ENCODE measurements around the gene PTCH1.

The PTCH1 gene

DNA sequence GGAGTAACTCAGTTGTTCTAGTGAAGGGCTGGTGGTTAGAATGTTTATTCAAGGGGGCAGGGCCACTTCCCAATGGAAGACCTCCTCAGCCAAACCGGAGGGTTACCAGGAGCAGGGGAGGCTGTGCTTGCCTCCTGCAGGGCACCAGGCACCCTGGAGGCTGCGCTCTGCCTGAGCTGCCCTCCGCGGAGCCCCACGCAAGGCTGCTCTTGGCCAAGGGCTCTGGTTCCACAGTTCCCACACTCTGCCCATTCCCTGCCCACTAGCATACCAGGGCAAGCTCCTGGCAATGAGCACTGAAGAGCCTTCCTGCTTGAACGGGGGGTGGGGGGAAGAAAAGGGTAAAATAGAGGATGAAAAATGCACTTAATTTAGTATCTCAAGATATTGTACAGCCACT is 35.5 kb upstream of the PTCH1 start:
- no peak overlapping the region for H3K9ac ChIP-seq (ENCODE audit: low read depth, low read length)
- no peak overlapping the region for H3K27ac ChIP-seq (ENCODE audit: low read length)
- no peak overlapping the region for H3K4me3 ChIP-seq (ENCODE audit: low read depth in 1 of 2, low read length in 2 of 2)
- no peak overlapping the region for H2AFZ ChIP-seq (ENCODE audit: low read depth, low read length)
- H3K36me3 ChIP-seq (ENCODE audit: insufficient read depth, low read length) = no peaks in the 10 kb centered on the region
- TF ChIP-seq EZH2 (IDR thresholded peaks at IDR 0.05; ENCODE audit: borderline replicate concordance, low read depth, low read length, severe bottlenecking) = no peak
- H3K4me2 ChIP-seq (ENCODE audit: insufficient read depth, low read length) = no peak overlapping the region
- H3K4me1 ChIP-seq (ENCODE audit: insufficient read depth, low read length) = no peaks in the 10 kb centered on the region
- no peaks in the 10 kb centered on the region for H3K27me3 ChIP-seq (ENCODE audit: insufficient read depth, low read length, poor library complexity)
- no peaks in the 10 kb centered on the region for H3K9me3 ChIP-seq (ENCODE audit: insufficient read depth, low read length, severe bottlenecking)
- H4K20me1 ChIP-seq (ENCODE audit: insufficient read depth, low read length) = no peaks in the 10 kb centered on the region
- ATAC-seq (ENCODE audit: insufficient read depth, low read depth) = no peak
- no peaks in the 10 kb centered on the region for H3K79me2 ChIP-seq (ENCODE audit: insufficient read depth, low read length)
- no peak for DNase-seq

GRCh38 chr9:95551406-95551805 is 34.6 kb upstream of the PTCH1 start:
- Histone ChIP-seq H3K27ac (ENCODE audit: low read length) (no peak overlapping the region), H3K9me3 (ENCODE audit: insufficient read depth, low read length, severe bottlenecking) (no peaks in the 10 kb centered on the region), H3K4me1 (ENCODE audit: insufficient read depth, low read length) (no peaks in the 10 kb centered on the region), H3K36me3 (ENCODE audit: insufficient read depth, low read length) (no peaks in the 10 kb centered on the region), H2AFZ (ENCODE audit: low read depth, low read length) (no peak overlapping the region), H3K27me3 (ENCODE audit: insufficient read depth, low read length, poor library complexity) (no peaks in the 10 kb centered on the region), H3K4me3 (ENCODE audit: low read depth in 1 of 2, low read length in 2 of 2) (no peak overlapping the region), H3K9ac (ENCODE audit: low read depth, low read length) (no peak overlapping the region), H3K4me2 (ENCODE audit: insufficient read depth, low read length) (no peak overlapping the region), H3K79me2 (ENCODE audit: insufficient read depth, low read length) (no peaks in the 10 kb centered on the region), H4K20me1 (ENCODE audit: insufficient read depth, low read length) (no peaks in the 10 kb centered on the region)
- DNase-seq (no peak), ATAC-seq (ENCODE audit: insufficient read depth, low read depth) (no peak)
- no peak for TF ChIP-seq EZH2 (IDR thresholded peaks at IDR 0.05; ENCODE audit: borderline replicate concordance, low read depth, low read length, severe bottlenecking)
- TF ChIP-seq, protein P1, sequence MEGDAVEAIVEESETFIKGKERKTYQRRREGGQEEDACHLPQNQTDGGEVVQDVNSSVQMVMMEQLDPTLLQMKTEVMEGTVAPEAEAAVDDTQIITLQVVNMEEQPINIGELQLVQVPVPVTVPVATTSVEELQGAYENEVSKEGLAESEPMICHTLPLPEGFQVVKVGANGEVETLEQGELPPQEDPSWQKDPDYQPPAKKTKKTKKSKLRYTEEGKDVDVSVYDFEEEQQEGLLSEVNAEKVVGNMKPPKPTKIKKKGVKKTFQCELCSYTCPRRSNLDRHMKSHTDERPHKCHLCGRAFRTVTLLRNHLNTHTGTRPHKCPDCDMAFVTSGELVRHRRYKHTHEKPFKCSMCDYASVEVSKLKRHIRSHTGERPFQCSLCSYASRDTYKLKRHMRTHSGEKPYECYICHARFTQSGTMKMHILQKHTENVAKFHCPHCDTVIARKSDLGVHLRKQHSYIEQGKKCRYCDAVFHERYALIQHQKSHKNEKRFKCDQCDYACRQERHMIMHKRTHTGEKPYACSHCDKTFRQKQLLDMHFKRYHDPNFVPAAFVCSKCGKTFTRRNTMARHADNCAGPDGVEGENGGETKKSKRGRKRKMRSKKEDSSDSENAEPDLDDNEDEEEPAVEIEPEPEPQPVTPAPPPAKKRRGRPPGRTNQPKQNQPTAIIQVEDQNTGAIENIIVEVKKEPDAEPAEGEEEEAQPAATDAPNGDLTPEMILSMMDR (IDR thresholded peaks at IDR 0.05; ENCODE audit: borderline replicate concordance, extremely low read depth, low read length, poor library complexity, severe bottlenecking) = no peak

GRCh38 chr9:95545831-95546567 is 29.2 kb upstream of the PTCH1 start:
- Histone ChIP-seq H2AFZ (ENCODE audit: low read depth, low read length) (no peak overlapping the region), H3K4me2 (ENCODE audit: insufficient read depth, low read length) (no peak overlapping the region), H3K9ac (ENCODE audit: low read depth, low read length) (no peak overlapping the region), H4K20me1 (ENCODE audit: insufficient read depth, low read length) (no peaks in the 10 kb centered on the region), H3K4me1 (ENCODE audit: insufficient read depth, low read length) (no peaks in the 10 kb centered on the region), H3K79me2 (ENCODE audit: insufficient read depth, low read length) (no peaks in the 10 kb centered on the region), H3K9me3 (ENCODE audit: insufficient read depth, low read length, severe bottlenecking) (no peaks in the 10 kb centered on the region), H3K4me3 (ENCODE audit: low read depth in 1 of 2, low read length in 2 of 2) (no peak overlapping the region), H3K27ac (ENCODE audit: low read length) (no peak overlapping the region), H3K36me3 (ENCODE audit: insufficient read depth, low read length) (no peaks in the 10 kb centered on the region), H3K27me3 (ENCODE audit: insufficient read depth, low read length, poor library complexity) (no peaks in the 10 kb centered on the region)
- TF ChIP-seq EZH2 (IDR thresholded peaks at IDR 0.05; ENCODE audit: borderline replicate concordance, low read depth, low read length, severe bottlenecking) = no peak
- TF ChIP-seq, protein P1 (IDR thresholded peaks at IDR 0.05; ENCODE audit: borderline replicate concordance, extremely low read depth, low read length, poor library complexity, severe bottlenecking) = no peak
- DNase-seq (no peak), ATAC-seq (ENCODE audit: insufficient read depth, low read depth) (no peak)

- Histone ChIP-seq H2AFZ (ENCODE audit: low read depth, low read length) (no peak overlapping the region), H3K4me3 (ENCODE audit: low read depth in 1 of 2, low read length in 2 of 2) (no peak overlapping the region), H3K36me3 (ENCODE audit: insufficient read depth, low read length) (no peaks in the 10 kb centered on the region), H3K9me3 (ENCODE audit: insufficient read depth, low read length, severe bottlenecking) (no peaks in the 10 kb centered on the region), H3K27me3 (ENCODE audit: insufficient read depth, low read length, poor library complexity) (no peaks in the 10 kb centered on the region), H3K27ac (ENCODE audit: low read length) (no peak overlapping the region), H3K79me2 (ENCODE audit: insufficient read depth, low read length) (no peaks in the 10 kb centered on the region), H3K4me2 (ENCODE audit: insufficient read depth, low read length) (no peak overlapping the region), H4K20me1 (ENCODE audit: insufficient read depth, low read length) (no peaks in the 10 kb centered on the region), H3K4me1 (ENCODE audit: insufficient read depth, low read length) (no peaks in the 10 kb centered on the region), H3K9ac (ENCODE audit: low read depth, low read length) (no peak overlapping the region)
- DNase-seq = no peak
- TF ChIP-seq, protein P1 (IDR thresholded peaks at IDR 0.05; ENCODE audit: borderline replicate concordance, extremely low read depth, low read length, poor library complexity, severe bottlenecking) = no peak
- no peak for TF ChIP-seq EZH2 (IDR thresholded peaks at IDR 0.05; ENCODE audit: borderline replicate concordance, low read depth, low read length, severe bottlenecking)
- ATAC-seq (ENCODE audit: insufficient read depth, low read depth) = no peak
These were observed 17.4 kb upstream of the PTCH1 start for GRCh38 chr9:95533996-95534680.
